SK-N-SH (cell line): Measurements from ENCODE around the gene TMEM187. TPM values are rescaled to one million over a fixed set of nuclear protein-coding genes. Genes with fewer than 3 reads are reported as not detected.
A peak's percentile ranks its signal among the peaks of the same experiment; 100 is the strongest.

Source experiments
- CTCF ChIA-PET: fragments of 300-600, 350-600 bp; formaldehyde crosslinking; extraction: SDS; loops from one replicate; lab custom pipeline; 2021; lab: Yijun Ruan, JAX
- POLR2A ChIA-PET: fragments of 350-600 bp; sonication (Branson Sonifier 250); formaldehyde crosslinking; extraction: SDS; loops from one replicate; lab custom pipeline; 2020; ENCODE audit warnings: antibody characterized with exemption, inconsistent platforms; lab: Yijun Ruan, JAX
- DNase-seq: peaks from one replicate; pipeline ENCODE4 v3.0.0; 2012
- H2AFZ ChIP-seq: fragments of 200-600 bp; sonication (generic); 2 replicates; pipeline ENCODE4 v1.8.1; 2016; ENCODE audit warnings: antibody characterized with exemption, mild to moderate bottlenecking, low read depth
- H3F3A ChIP-seq: fragments of 200-600 bp; sonication (generic); replicated peaks from 2 replicates; pipeline ENCODE3; 2016; ENCODE audit warnings: antibody characterized with exemption, mild to moderate bottlenecking; ENCODE audit not compliant: insufficient read depth
- H3K27ac ChIP-seq, 2 experiments: fragments of 200-500 bp in 1 of 2; fragments of 200-600 bp in 1 of 2; sonication (Bioruptor generic) in 1 of 2; sonication (generic), shearing (Covaris generic) in 1 of 2; 2 replicates each; pipeline versions ENCODE4 v1.5.1 to v1.6.1; 2014 to 2016; ENCODE audit warnings: low read depth in 2 of 2, inconsistent platforms in 1 of 2, low read length in 1 of 2, mild to moderate bottlenecking in 1 of 2, mixed read lengths in 1 of 2
- H3K27me3 ChIP-seq: fragments of 200-600 bp; sonication (generic), shearing (Covaris generic); 2 replicates; pipeline ENCODE4 v1.6.1; 2016; ENCODE audit warnings: mixed run types; ENCODE audit not compliant: insufficient read depth
- H3K36me3 ChIP-seq, 2 experiments: fragments of 200-500 bp in 1 of 2; fragments of 200-600 bp in 1 of 2; sonication (Bioruptor generic) in 1 of 2; sonication (generic) in 1 of 2; replicated peaks in 1 of 2; 2 replicates each; pipeline versions ENCODE3 to v1.5.1; 2014 to 2016; ENCODE audit warnings: low read length in 1 of 2, mild to moderate bottlenecking in 1 of 2; ENCODE audit not compliant: insufficient read depth in 2 of 2, control insufficient read depth in 1 of 2
- H3K4me1 ChIP-seq, 2 experiments: fragments of 200-500 bp in 1 of 2; fragments of 200-600 bp in 1 of 2; sonication (Bioruptor generic) in 1 of 2; sonication (generic), shearing (Covaris generic) in 1 of 2; 2 replicates each; pipeline versions ENCODE4 v1.5.1 to v1.6.1; 2014 to 2016; ENCODE audit warnings: low read depth in 1 of 2, low read length in 1 of 2, mixed run types in 1 of 2; ENCODE audit not compliant: insufficient read depth in 2 of 2, control insufficient read depth in 1 of 2
- H3K4me2 ChIP-seq: fragments of 200-600 bp; sonication (generic), shearing (Covaris generic); 2 replicates; pipeline ENCODE4 v1.6.1; 2017; ENCODE audit warnings: mixed run types
- H3K4me3 ChIP-seq, 2 experiments: fragments of 200-500 bp in 1 of 2; fragments of 200-600 bp in 1 of 2; sonication (Bioruptor generic) in 1 of 2; sonication (generic), shearing (Covaris generic) in 1 of 2; 2 replicates each; pipeline versions ENCODE4 v1.5.1 to v1.8.1; 2014 to 2016; ENCODE audit warnings: low read depth in 2 of 2, inconsistent platforms in 1 of 2, low read length in 1 of 2, mild to moderate bottlenecking in 1 of 2, mixed read lengths in 1 of 2, moderate library complexity in 1 of 2
- H3K79me2 ChIP-seq: fragments of 200-600 bp; sonication (generic); 2 replicates; pipeline ENCODE4 v1.8.1; 2017; ENCODE audit warnings: mild to moderate bottlenecking; ENCODE audit not compliant: insufficient read depth
- H3K9ac ChIP-seq: fragments of 200-600 bp; sonication (generic); 2 replicates; pipeline ENCODE4 v1.6.1; 2017; ENCODE audit warnings: mixed run types
- H3K9me2 ChIP-seq: fragments of 200-600 bp; sonication (generic); 2 replicates; pipeline ENCODE4 v1.6.1; 2017; ENCODE audit warnings: mixed run types
- H3K9me3 ChIP-seq: fragments of 200-600 bp; sonication (generic); 2 replicates; pipeline ENCODE4 v1.6.1; 2017; ENCODE audit warnings: mixed run types, mild to moderate bottlenecking, moderate library complexity
- H4K20me1 ChIP-seq: fragments of 200-600 bp; sonication (generic); 2 replicates; pipeline ENCODE4 v1.6.1; 2017; ENCODE audit warnings: mild to moderate bottlenecking, mixed run types; ENCODE audit not compliant: insufficient read depth
- ELF1 ChIP-seq: IDR thresholded peaks from 2 replicates; pipeline ENCODE4 v1.4.0; 2012
- EZH2phosphoT487 ChIP-seq: fragments of 200-600 bp; sonication (generic); IDR thresholded peaks from 2 replicates; pipeline ENCODE4 v1.6.1; 2017; ENCODE audit warnings: low read depth, mixed run types, mild to moderate bottlenecking, antibody characterized with exemption, moderate library complexity, borderline replicate concordance
- FOXM1 ChIP-seq: IDR thresholded peaks from 2 replicates; pipeline ENCODE4 v1.4.0; 2012; ENCODE audit warnings: low read depth, mild to moderate bottlenecking
- GATA2 ChIP-seq: sonication (generic); formaldehyde crosslinking; IDR thresholded peaks from 2 replicates; pipeline ENCODE4 v1.5.0; 2020; ENCODE audit warnings: mild to moderate bottlenecking, missing genetic modification reagents
- JUND ChIP-seq: IDR thresholded peaks from 2 replicates; pipeline ENCODE4 v1.4.0; 2012
- MAX ChIP-seq: IDR thresholded peaks from 2 replicates; pipeline ENCODE4 v1.4.0; 2012; ENCODE audit warnings: low read depth
- MXI1 ChIP-seq: IDR thresholded peaks from 2 replicates; pipeline ENCODE4 v1.6.1; 2012; ENCODE audit warnings: mild to moderate bottlenecking, low read depth, low read length, improper control_type of control experiment
- NFIC ChIP-seq: IDR thresholded peaks from 2 replicates; pipeline ENCODE4 v1.4.0; 2012; ENCODE audit warnings: borderline replicate concordance
- NRF1 ChIP-seq: IDR thresholded peaks from 2 replicates; pipeline ENCODE4 v1.6.1; 2012; ENCODE audit warnings: low read depth, mild to moderate bottlenecking, low read length
- RCOR1 ChIP-seq: fragments of 150-350 bp; IDR thresholded peaks from 2 replicates; pipeline ENCODE4 v1.6.1; 2017; ENCODE audit warnings: antibody characterized with exemption, low read length
- REST ChIP-seq: IDR thresholded peaks from 2 replicates; pipeline ENCODE4 v1.6.1; 2012; ENCODE audit warnings: mild to moderate bottlenecking, low read depth, low read length, moderate library complexity
- SIN3A ChIP-seq: IDR thresholded peaks from 2 replicates; pipeline ENCODE4 v1.6.1; 2012; ENCODE audit warnings: low read depth, mild to moderate bottlenecking, low read length, moderate library complexity, borderline replicate concordance
- TAF1 ChIP-seq: IDR thresholded peaks from 2 replicates; pipeline ENCODE4 v1.6.1; 2012; ENCODE audit warnings: low read depth, mild to moderate bottlenecking, low read length, moderate library complexity, borderline replicate concordance
- TEAD4 ChIP-seq: IDR thresholded peaks from 2 replicates; pipeline ENCODE4 v1.4.0; 2012; ENCODE audit warnings: mild to moderate bottlenecking, borderline replicate concordance; ENCODE audit not compliant: insufficient read depth
- USF1 ChIP-seq: IDR thresholded peaks from 2 replicates; pipeline ENCODE4 v1.4.0; 2012; ENCODE audit warnings: low read depth, borderline replicate concordance
- USF2 ChIP-seq: fragments of 150-350 bp; IDR thresholded peaks from 2 replicates; pipeline ENCODE4 v1.6.1; 2017; ENCODE audit warnings: antibody characterized with exemption, low read length, low read depth, borderline replicate concordance
- ZBTB33 ChIP-seq: IDR thresholded peaks from 2 replicates; pipeline ENCODE4 v1.4.0; 2012; ENCODE audit warnings: low read depth, borderline replicate concordance
- WGBS: methylation state at CpG from one replicate; pipeline ENCODE4 v1.1.6; 2017; ENCODE audit warnings: low lambda C conversion rate; 5-methylcytosine and 5-hydroxymethylcytosine counted together
- polyA plus RNA-seq, 3 experiments: library from polyadenylated mRNA; depleted of rRNA; stranded (reverse); fragments of >200 nt; gene quantifications; 2 replicates each; pipeline ENCODE4 v1.2.3, GENCODE V29; 2012

Gene TMEM187
- polyA plus RNA-seq, 1 of the 3 experiments (the other 2 are of a cell fraction), result 10.9 TPM

- no peaks in the 10 kb centered on the region for H3K79me2 ChIP-seq
- H3K27ac ChIP-seq, result peak within 1 kb of the TSS; percentile 97
- peaks cover 10% of the 10 kb centered on the region for H4K20me1 ChIP-seq
- H3K4me2 ChIP-seq, result peak within 1 kb of the TSS; percentile 99
- 73% methylated on average over 22 of the region's 59 CpGs for WGBS
- CTCF ChIA-PET, result interaction anchor here (0.5 to 16.7 kb wide), 7 partner anchors 9 to 324 kb away, joined by 3 to 271 read pairs (median 3); partner anchors contain the start of genes NAA10 and RENBP
- peaks cover 0 to 17% of the 10 kb centered on the region in 2 experiments for H3K36me3 ChIP-seq
- peaks cover 19% of the 10 kb centered on the region for H3F3A ChIP-seq
- H3K4me1 ChIP-seq, result peaks cover 0 to 71% of the 10 kb centered on the region in 2 experiments; a peak in 1 of 4 replicates
- H3K9me3 ChIP-seq, result no peaks in the 10 kb centered on the region
- POLR2A ChIA-PET, result interaction anchor here (0.9 to 2.0 kb wide), 3 partner anchors 8 to 18 kb away, joined by 3 to 9 read pairs (median 6); partner anchors contain the start of genes NAA10 and RENBP
- no peak within 1 kb of the TSS for H2AFZ ChIP-seq
- H3K9ac ChIP-seq, result peak within 1 kb of the TSS; percentile 99; the same call in 1 of the 2 replicates
- peak within 1 kb of the TSS; percentile 71 to 94 for H3K4me3 ChIP-seq
- H3K9me2 ChIP-seq, result no peaks in the 10 kb centered on the region
- TF ChIP-seq RCOR1 (no peak), JUND (no peak), REST (no peak), MXI1 (no peak)
- peaks cover 8% of the 10 kb centered on the region; the same call in 1 of the 2 replicates for H3K27me3 ChIP-seq
- DNase-seq, result no peak
Measured at GRCh38 chrX:153925739-153926551, 46.6 kb upstream of the TMEM187 start, which contains the start of gene ARHGAP4. ARHGAP4 (minus strand) TSS chrX:153926264; CDS start chrX:153926202, 62 bp downstream.

GRCh38 chrX:153926552-153926857, 46.0 kb upstream of the TMEM187 start:
- H3K9me3 ChIP-seq, result no peaks in the 10 kb centered on the region
- H3K4me1 ChIP-seq, result peaks cover 0 to 66% of the 10 kb centered on the region in 2 experiments; a peak in 1 of 4 replicates
- H3K79me2 ChIP-seq, result peaks cover 5% of the 10 kb centered on the region; the same call in 1 of the 2 replicates
- H4K20me1 ChIP-seq, result peaks cover 10% of the 10 kb centered on the region
- H3K9ac ChIP-seq, result 0 out of 2 replicates have a peak overlapping the region, but pooled peaks have one; percentile 99
- 0% methylated on average over 1 of the region's 4 CpGs for WGBS
- H3K9me2 ChIP-seq, result no peaks in the 10 kb centered on the region
- POLR2A ChIA-PET, result interaction anchor here (0.9 to 1.7 kb wide), 5 partner anchors 16 to 48 kb away, joined by 3 to 9 read pairs (median 5); partner anchors contain the start of gene RENBP
- DNase-seq, result no peak
- no peak overlapping the region for H2AFZ ChIP-seq
- peaks cover 19% of the 10 kb centered on the region for H3F3A ChIP-seq
- H3K27ac ChIP-seq, result peak overlapping the region; percentile 97; a peak in 3 of 4 replicates
- peaks cover 5% of the 10 kb centered on the region; the same call in 1 of the 2 replicates for H3K27me3 ChIP-seq
- CTCF ChIA-PET, result interaction anchor here (1.1 to 16.7 kb wide), 8 partner anchors 12 to 163 kb away, joined by 3 to 271 read pairs (median 4); partner anchors contain the start of genes PLXNB3 and RENBP
- peak overlapping the region; percentile 99 for H3K4me2 ChIP-seq
- H3K36me3 ChIP-seq, result peaks cover 3 to 20% of the 10 kb centered on the region in 2 experiments
- no peak overlapping the region; a peak in 1 of 4 replicates for H3K4me3 ChIP-seq
- TF ChIP-seq GATA2, result no peak
- TF ChIP-seq JUND, result no peak
- TF ChIP-seq MAX, result no peak
- no peak for TF ChIP-seq USF1
- no peak for TF ChIP-seq FOXM1
- no peak for TF ChIP-seq NRF1
- TF ChIP-seq SIN3A, result no peak
- no peak for TF ChIP-seq NFIC
- no peak for TF ChIP-seq TEAD4
- no peak for TF ChIP-seq USF2
- no peak for TF ChIP-seq ELF1
- TF ChIP-seq EZH2phosphoT487, result no peak
- TF ChIP-seq ZBTB33, result no peak
- no peak for TF ChIP-seq TAF1
